GM21825 (cell line): ENCODE data around the gene CD300LG.
"Not testable (repeated sequence)": the region's sequence is repeated elsewhere in the genome, so short reads cannot be mapped to it uniquely, and the experiment has no call there.

ENCODE experiments used
- ATAC-seq: cut with Tn5 transposase; IDR thresholded peaks from one replicate; pipeline ENCODE4 v1.9.1; 2021; ENCODE audit warnings: mild to moderate bottlenecking, moderate library complexity; ENCODE audit not compliant: unreplicated experiment

The CD300LG gene

GRCh38 chr17:43852571-43852970, 5.6 kb downstream of the CD300LG start:
- no peak for ATAC-seq

- no peak for ATAC-seq
Observed at GRCh38 chr17:43853546-43853945, 6.6 kb downstream of the CD300LG start.

- no peak for ATAC-seq
Observed at GRCh38 chr17:43854498-43854897, 7.5 kb downstream of the CD300LG start.

GRCh38 chr17:43855061-43855460, 8.1 kb downstream of the CD300LG start:
- ATAC-seq: no peak

GRCh38 chr17:43856141-43856540, 9.2 kb downstream of the CD300LG start:
- no peak for ATAC-seq

GRCh38 chr17:43857141-43857540, 10.2 kb downstream of the CD300LG start:
- ATAC-seq: no peak

- no peak for ATAC-seq
Observed at GRCh38 chr17:43857957-43858600, 11.1 kb downstream of the CD300LG start.

- no peak for ATAC-seq
Observed at GRCh38 chr17:43860077-43860725, 13.2 kb downstream of the CD300LG start.

GRCh38 chr17:43860927-43861622, 14.1 kb downstream of the CD300LG start:
- no peak for ATAC-seq

GRCh38 chr17:43861960-43862359, 15.0 kb downstream of the CD300LG start:
- ATAC-seq: no peak

- no peak for ATAC-seq
Observed at GRCh38 chr17:43864161-43864984, 17.4 kb downstream of the CD300LG start.

GRCh38 chr17:43868226-43868994, 21.4 kb downstream of the CD300LG start:
- no peak for ATAC-seq

- not testable (repeated sequence) for ATAC-seq
Observed at GRCh38 chr17:43869031-43869430, 22.1 kb downstream of the CD300LG start.

- no peak for ATAC-seq
Observed at GRCh38 chr17:43871946-43872690, 25.1 kb downstream of the CD300LG start.

- no peak for ATAC-seq
Observed at GRCh38 chr17:43873091-43873490, 26.1 kb downstream of the CD300LG start.

GRCh38 chr17:43873815-43874214, 26.8 kb downstream of the CD300LG start:
- no peak for ATAC-seq

- ATAC-seq: no peak
Observed at GRCh38 chr17:43874293-43874692, 27.3 kb downstream of the CD300LG start.

- no peak for ATAC-seq
Observed at GRCh38 chr17:43875476-43876147, 28.6 kb downstream of the CD300LG start.

- no peak for ATAC-seq
Observed at GRCh38 chr17:43877031-43877430, 30.1 kb downstream of the CD300LG start.
